NB4 (cell line): Measurements from ENCODE around the gene NFIA.

Experiments
- MAX ChIP-seq: IDR thresholded peaks from 2 replicates; pipeline ENCODE4 v1.6.1; 2011; ENCODE audit warnings: low read depth, low read length
- TF ChIP-seq, protein P1 (sequence below): IDR thresholded peaks from one replicate; pipeline ENCODE4 v1.5.1; 2012; ENCODE audit warnings: low read depth, low read length

DNA sequence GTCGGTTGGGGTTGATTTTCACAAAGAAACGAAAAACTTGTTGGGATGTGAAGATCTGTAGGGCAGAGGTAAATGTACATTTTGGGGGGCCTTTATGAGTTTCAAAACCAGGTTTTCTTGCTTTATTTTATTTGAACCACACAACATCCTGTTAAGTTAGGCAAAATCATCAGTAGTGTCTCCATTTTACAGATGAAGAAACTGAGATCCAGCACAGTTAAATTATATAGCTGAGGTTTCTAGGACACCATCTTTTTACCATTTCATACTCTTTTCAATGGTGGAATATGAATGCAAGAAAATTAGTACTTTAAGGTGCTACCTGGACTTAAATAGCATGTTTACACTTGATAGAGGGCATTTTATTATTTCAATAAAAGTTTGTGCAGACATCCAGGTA, 187.7 kb downstream of the NFIA start:
- TF ChIP-seq, protein P1, sequence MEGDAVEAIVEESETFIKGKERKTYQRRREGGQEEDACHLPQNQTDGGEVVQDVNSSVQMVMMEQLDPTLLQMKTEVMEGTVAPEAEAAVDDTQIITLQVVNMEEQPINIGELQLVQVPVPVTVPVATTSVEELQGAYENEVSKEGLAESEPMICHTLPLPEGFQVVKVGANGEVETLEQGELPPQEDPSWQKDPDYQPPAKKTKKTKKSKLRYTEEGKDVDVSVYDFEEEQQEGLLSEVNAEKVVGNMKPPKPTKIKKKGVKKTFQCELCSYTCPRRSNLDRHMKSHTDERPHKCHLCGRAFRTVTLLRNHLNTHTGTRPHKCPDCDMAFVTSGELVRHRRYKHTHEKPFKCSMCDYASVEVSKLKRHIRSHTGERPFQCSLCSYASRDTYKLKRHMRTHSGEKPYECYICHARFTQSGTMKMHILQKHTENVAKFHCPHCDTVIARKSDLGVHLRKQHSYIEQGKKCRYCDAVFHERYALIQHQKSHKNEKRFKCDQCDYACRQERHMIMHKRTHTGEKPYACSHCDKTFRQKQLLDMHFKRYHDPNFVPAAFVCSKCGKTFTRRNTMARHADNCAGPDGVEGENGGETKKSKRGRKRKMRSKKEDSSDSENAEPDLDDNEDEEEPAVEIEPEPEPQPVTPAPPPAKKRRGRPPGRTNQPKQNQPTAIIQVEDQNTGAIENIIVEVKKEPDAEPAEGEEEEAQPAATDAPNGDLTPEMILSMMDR, result no peak
- TF ChIP-seq MAX, result no peak
